GM23338 (cell line): ENCODE data around the gene RAD51AP2. TPM values are rescaled to one million over a fixed set of nuclear protein-coding genes. Genes with fewer than 3 reads are reported as not detected.

Source experiments
- ATAC-seq: fragments of 200-7000 bp; cut with Tn5 transposase; 3 replicates; pipeline ENCODE4 v1.9.1; 2020
- DNase-seq: peaks from one replicate; pipeline ENCODE4 v3.0.0-alpha.2; 2015; ENCODE audit warnings: low spot score
- H2AFZ ChIP-seq: fragments of 200-600 bp; sonication (generic); 2 replicates; pipeline ENCODE4 v1.8.0; 2016; ENCODE audit warnings: antibody characterized with exemption, mild to moderate bottlenecking, moderate library complexity
- H3F3A ChIP-seq: fragments of 200-600 bp; sonication (generic); replicated peaks from 2 replicates; pipeline ENCODE4 v1.8.0; 2017; ENCODE audit warnings: antibody characterized with exemption, mixed run types, low read depth
- H3K27ac ChIP-seq: fragments of 200-600 bp; sonication (generic); 2 replicates; pipeline ENCODE4 v1.6.1; 2016; ENCODE audit warnings: low read depth
- H3K27me3 ChIP-seq: fragments of 200-600 bp; sonication (generic); 2 replicates; pipeline ENCODE4 v1.8.0; 2016; ENCODE audit warnings: mild to moderate bottlenecking, mixed run types, moderate library complexity; ENCODE audit not compliant: insufficient read depth
- H3K36me3 ChIP-seq: fragments of 200-600 bp; sonication (generic); 2 replicates; pipeline ENCODE4 v1.8.0; 2016; ENCODE audit warnings: mild to moderate bottlenecking; ENCODE audit not compliant: insufficient read depth
- H3K4me1 ChIP-seq: fragments of 200-600 bp; sonication (generic); 2 replicates; pipeline ENCODE4 v1.8.0; 2016; ENCODE audit warnings: mild to moderate bottlenecking, moderate library complexity; ENCODE audit not compliant: insufficient read depth
- H3K4me2 ChIP-seq: fragments of 200-600 bp; sonication (generic); 2 replicates; pipeline ENCODE4 v1.7.1; 2017; ENCODE audit warnings: mixed run types
- H3K4me3 ChIP-seq: fragments of 200-600 bp; sonication (generic); 2 replicates; pipeline ENCODE4 v1.6.1; 2016; ENCODE audit warnings: mixed run types
- H3K79me2 ChIP-seq: fragments of 200-600 bp; sonication (generic); replicated peaks from 2 replicates; pipeline ENCODE4 v1.8.0; 2017; ENCODE audit warnings: mild to moderate bottlenecking; ENCODE audit not compliant: insufficient read depth
- H3K9me2 ChIP-seq: fragments of 200-600 bp; sonication (generic); 2 replicates; pipeline ENCODE4 v1.8.0; 2017; ENCODE audit not compliant: insufficient read depth
- H4K20me1 ChIP-seq: fragments of 200-600 bp; sonication (generic); replicated peaks from 2 replicates; pipeline ENCODE4 v1.8.0; 2017; ENCODE audit warnings: mild to moderate bottlenecking; ENCODE audit not compliant: insufficient read depth
- H3K27ac Mint-ChIP-seq: 2 replicates; pipeline ENCODE4 v1.8.0; 2020; ENCODE audit warnings: inconsistent platforms, mild to moderate bottlenecking, moderate library complexity, mixed read lengths
- H3K27me3 Mint-ChIP-seq: 3 replicates; pipeline ENCODE4 v1.8.0; 2022; ENCODE audit warnings: low read depth, mild to moderate bottlenecking, moderate library complexity, mixed read lengths, inconsistent platforms; ENCODE audit not compliant: insufficient read depth, poor library complexity
- H3K36me3 Mint-ChIP-seq: 3 replicates; pipeline ENCODE4 v1.8.0; 2021; ENCODE audit warnings: low read depth, mild to moderate bottlenecking, inconsistent platforms, moderate library complexity, mixed read lengths
- H3K4me1 Mint-ChIP-seq: 3 replicates; pipeline ENCODE4 v1.8.0; 2020; ENCODE audit warnings: mild to moderate bottlenecking, inconsistent platforms, mixed read lengths
- H3K4me3 Mint-ChIP-seq: 3 replicates; pipeline ENCODE4 v1.8.0; 2021; ENCODE audit warnings: moderate library complexity, mild to moderate bottlenecking, inconsistent platforms, mixed read lengths
- H3K9me3 Mint-ChIP-seq: 3 replicates; pipeline ENCODE4 v1.8.0; 2020; ENCODE audit warnings: moderate library complexity, mild to moderate bottlenecking, inconsistent platforms, mixed read lengths
- EZH2 ChIP-seq: fragments of 200-600 bp; sonication (generic); IDR thresholded peaks from one replicate; pipeline ENCODE4 v1.8.0; 2017; ENCODE audit warnings: antibody characterized with exemption, mild to moderate bottlenecking, low read depth; ENCODE audit not compliant: unreplicated experiment
- JUNB ChIP-seq: IDR thresholded peaks from one replicate; pipeline ENCODE4 v1.6.1; 2016; ENCODE audit warnings: antibody characterized with exemption; ENCODE audit not compliant: unreplicated experiment
- NANOG ChIP-seq: IDR thresholded peaks from 2 replicates; pipeline ENCODE4 v1.6.1; 2016; ENCODE audit warnings: antibody characterized with exemption, borderline replicate concordance
- REST ChIP-seq: IDR thresholded peaks from one replicate; pipeline ENCODE4 v1.6.1; 2018; ENCODE audit warnings: antibody characterized with exemption; ENCODE audit not compliant: unreplicated experiment
- STAT1 ChIP-seq: IDR thresholded peaks from one replicate; pipeline ENCODE4 v1.6.1; 2016; ENCODE audit warnings: antibody characterized with exemption; ENCODE audit not compliant: unreplicated experiment
- ZNF114 ChIP-seq: fragments of 250-450 bp; sonication (Bioruptor Pico); IDR thresholded peaks from 2 replicates; pipeline ENCODE4 v1.5.0; 2020; ENCODE audit warnings: mild to moderate bottlenecking, moderate library complexity
- ZNF331 ChIP-seq: fragments of 250-450 bp; sonication (Bioruptor Pico); IDR thresholded peaks from 2 replicates; pipeline ENCODE4 v1.5.0; 2020; ENCODE audit warnings: low read depth, mild to moderate bottlenecking, moderate library complexity
- polyA plus RNA-seq: library from polyadenylated mRNA; unstranded; fragments of >200 nt; fragmentation: Nextera tagmentation; extraction: Ambion mirVana; gene quantifications from 2 replicates; pipeline ENCODE4 v1.2.1, GENCODE V29; 2016
- total RNA-seq: library from RNA; depleted of rRNA; stranded (reverse); fragments of >200 nt; shearing (Covaris generic); gene quantifications from 2 replicates; pipeline ENCODE4 v1.2.3, GENCODE V29; 2014
- TF ChIP-seq, protein P1 (sequence below): fragments of 250-450 bp; sonication (Bioruptor Pico); IDR thresholded peaks from 2 replicates; pipeline ENCODE4 v1.5.0; 2020; ENCODE audit warnings: mild to moderate bottlenecking, moderate library complexity

Gene RAD51AP2
- total and polyA plus RNA-seq, 2 experiments from 2014 or later, result 0.16 to 0.38 TPM

DNA sequence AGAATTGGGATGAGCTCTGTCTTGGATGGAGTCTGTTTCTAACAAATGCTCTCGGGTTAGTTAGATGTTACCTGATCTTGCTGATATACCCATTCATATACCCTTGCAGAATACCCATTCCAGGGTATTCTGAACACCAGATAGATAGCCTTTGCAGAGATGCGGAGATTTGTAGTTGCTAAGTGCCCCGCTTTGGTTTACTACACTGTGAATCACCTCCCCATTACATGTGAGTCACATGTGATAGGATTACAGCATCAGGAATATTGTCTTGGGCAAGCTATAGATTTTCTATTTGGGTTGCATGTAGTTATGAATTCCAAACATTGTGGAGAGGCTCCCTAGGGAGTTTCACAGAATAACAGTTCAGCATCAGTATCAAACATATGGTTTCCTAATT, 26.0 kb upstream of the RAD51AP2 start:
- Mint-ChIP-seq H3K36me3 (no peaks in the 10 kb centered on the region), H3K4me3 (peak overlapping the region; percentile 93), H3K27me3 (peaks cover 10% of the 10 kb centered on the region), H3K9me3 (no peaks in the 10 kb centered on the region; the same call in 2 of the 3 replicates), H3K27ac (peak overlapping the region; percentile 95), H3K4me1 (peaks cover 54% of the 10 kb centered on the region)
- TF ChIP-seq JUNB (no peak), NANOG (no peak), STAT1 (no peak), ZNF331 (no peak), ZNF114 (CRISPR knock-in tag) (no peak), EZH2 (no peak), REST (no peak)
- TF ChIP-seq, protein P1, sequence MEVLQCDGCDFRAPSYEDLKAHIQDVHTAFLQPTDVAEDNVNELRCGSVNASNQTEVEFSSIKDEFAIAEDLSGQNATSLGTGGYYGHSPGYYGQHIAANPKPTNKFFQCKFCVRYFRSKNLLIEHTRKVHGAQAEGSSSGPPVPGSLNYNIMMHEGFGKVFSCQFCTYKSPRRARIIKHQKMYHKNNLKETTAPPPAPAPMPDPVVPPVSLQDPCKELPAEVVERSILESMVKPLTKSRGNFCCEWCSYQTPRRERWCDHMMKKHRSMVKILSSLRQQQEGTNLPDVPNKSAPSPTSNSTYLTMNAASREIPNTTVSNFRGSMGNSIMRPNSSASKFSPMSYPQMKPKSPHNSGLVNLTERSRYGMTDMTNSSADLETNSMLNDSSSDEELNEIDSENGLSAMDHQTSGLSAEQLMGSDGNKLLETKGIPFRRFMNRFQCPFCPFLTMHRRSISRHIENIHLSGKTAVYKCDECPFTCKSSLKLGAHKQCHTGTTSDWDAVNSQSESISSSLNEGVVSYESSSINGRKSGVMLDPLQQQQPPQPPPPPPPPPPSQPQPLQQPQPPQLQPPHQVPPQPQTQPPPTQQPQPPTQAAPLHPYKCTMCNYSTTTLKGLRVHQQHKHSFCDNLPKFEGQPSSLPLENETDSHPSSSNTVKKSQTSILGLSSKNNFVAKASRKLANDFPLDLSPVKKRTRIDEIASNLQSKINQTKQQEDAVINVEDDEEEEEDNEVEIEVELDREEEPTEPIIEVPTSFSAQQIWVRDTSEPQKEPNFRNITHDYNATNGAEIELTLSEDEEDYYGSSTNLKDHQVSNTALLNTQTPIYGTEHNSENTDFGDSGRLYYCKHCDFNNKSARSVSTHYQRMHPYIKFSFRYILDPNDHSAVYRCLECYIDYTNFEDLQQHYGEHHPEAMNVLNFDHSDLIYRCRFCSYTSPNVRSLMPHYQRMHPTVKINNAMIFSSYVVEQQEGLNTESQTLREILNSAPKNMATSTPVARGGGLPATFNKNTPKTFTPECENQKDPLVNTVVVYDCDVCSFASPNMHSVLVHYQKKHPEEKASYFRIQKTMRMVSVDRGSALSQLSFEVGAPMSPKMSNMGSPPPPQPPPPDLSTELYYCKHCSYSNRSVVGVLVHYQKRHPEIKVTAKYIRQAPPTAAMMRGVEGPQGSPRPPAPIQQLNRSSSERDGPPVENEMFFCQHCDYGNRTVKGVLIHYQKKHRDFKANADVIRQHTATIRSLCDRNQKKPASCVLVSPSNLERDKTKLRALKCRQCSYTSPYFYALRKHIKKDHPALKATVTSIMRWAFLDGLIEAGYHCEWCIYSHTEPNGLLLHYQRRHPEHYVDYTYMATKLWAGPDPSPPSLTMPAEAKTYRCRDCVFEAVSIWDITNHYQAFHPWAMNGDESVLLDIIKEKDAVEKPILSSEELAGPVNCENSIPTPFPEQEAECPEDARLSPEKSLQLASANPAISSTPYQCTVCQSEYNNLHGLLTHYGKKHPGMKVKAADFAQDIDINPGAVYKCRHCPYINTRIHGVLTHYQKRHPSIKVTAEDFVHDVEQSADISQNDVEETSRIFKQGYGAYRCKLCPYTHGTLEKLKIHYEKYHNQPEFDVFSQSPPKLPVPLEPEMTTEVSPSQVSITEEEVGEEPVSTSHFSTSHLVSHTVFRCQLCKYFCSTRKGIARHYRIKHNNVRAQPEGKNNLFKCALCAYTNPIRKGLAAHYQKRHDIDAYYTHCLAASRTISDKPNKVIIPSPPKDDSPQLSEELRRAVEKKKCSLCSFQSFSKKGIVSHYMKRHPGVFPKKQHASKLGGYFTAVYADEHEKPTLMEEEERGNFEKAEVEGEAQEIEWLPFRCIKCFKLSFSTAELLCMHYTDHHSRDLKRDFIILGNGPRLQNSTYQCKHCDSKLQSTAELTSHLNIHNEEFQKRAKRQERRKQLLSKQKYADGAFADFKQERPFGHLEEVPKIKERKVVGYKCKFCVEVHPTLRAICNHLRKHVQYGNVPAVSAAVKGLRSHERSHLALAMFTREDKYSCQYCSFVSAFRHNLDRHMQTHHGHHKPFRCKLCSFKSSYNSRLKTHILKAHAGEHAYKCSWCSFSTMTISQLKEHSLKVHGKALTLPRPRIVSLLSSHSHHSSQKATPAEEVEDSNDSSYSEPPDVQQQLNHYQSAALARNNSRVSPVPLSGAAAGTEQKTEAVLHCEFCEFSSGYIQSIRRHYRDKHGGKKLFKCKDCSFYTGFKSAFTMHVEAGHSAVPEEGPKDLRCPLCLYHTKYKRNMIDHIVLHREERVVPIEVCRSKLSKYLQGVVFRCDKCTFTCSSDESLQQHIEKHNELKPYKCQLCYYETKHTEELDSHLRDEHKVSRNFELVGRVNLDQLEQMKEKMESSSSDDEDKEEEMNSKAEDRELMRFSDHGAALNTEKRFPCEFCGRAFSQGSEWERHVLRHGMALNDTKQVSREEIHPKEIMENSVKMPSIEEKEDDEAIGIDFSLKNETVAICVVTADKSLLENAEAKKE (CRISPR knock-in tag), result no peak
- Histone ChIP-seq H3K4me3 (peak overlapping the region; percentile 82), H3F3A (peaks cover 11% of the 10 kb centered on the region), H3K79me2 (peaks cover 74% of the 10 kb centered on the region), H3K36me3 (no peaks in the 10 kb centered on the region), H3K27me3 (no peaks in the 10 kb centered on the region), H4K20me1 (peaks cover 4% of the 10 kb centered on the region; the same call in 1 of the 2 replicates), H3K9me2 (no peaks in the 10 kb centered on the region), H3K4me2 (peak overlapping the region; percentile 61), H2AFZ (no peak overlapping the region), H3K4me1 (peaks cover 57% of the 10 kb centered on the region), H3K27ac (peak overlapping the region; percentile 95)
- DNase-seq, result no peak
- no peak for ATAC-seq
